Measurements from ENCODE around the gene LILRB3.

- TF ChIP-seq CTCF (IDR thresholded peaks at IDR 0.05) = no peak
- no peak for TF ChIP-seq POLR2A (IDR thresholded peaks at IDR 0.05)
- TF ChIP-seq POLR2AphosphoS5 (IDR thresholded peaks at IDR 0.05) = peak in 1 of 3 donors; percentile 5
Observed at GRCh38 chr19:54209058-54209810, 13.6 kb downstream of the LILRB3 start.
